H9 (cell line): Measurements from ENCODE around the gene RXFP3. TPM values are rescaled to one million over a fixed set of nuclear protein-coding genes. Genes with fewer than 3 reads are reported as not detected.

Source experiments
- DNase-seq: peaks from one replicate; pipeline ENCODE4 v3.0.0-alpha.2; 2017
- H2AFZ ChIP-seq: one replicate; pipeline ENCODE4 v1.6.1; 2013; ENCODE audit warnings: mild to moderate bottlenecking, low read length, control low read depth, moderate library complexity
- H2AK5ac ChIP-seq: 2 replicates; pipeline ENCODE4 v1.6.1; 2013; ENCODE audit warnings: low read length, control low read depth, mixed read lengths; ENCODE audit not compliant: insufficient read length
- H2BK120ac ChIP-seq: one replicate; pipeline ENCODE4 v1.6.1; 2013; ENCODE audit warnings: low read depth, mild to moderate bottlenecking, low read length, control low read depth, inconsistent platforms; ENCODE audit not compliant: poor library complexity, severe bottlenecking
- H2BK12ac ChIP-seq: 2 replicates; pipeline ENCODE4 v1.6.1; 2013; ENCODE audit warnings: low read length, control low read depth, mixed read lengths, low read depth; ENCODE audit not compliant: insufficient read length
- H2BK15ac ChIP-seq: 2 replicates; pipeline ENCODE4 v1.6.1; 2013; ENCODE audit warnings: low read depth, low read length, control low read depth
- H2BK20ac ChIP-seq: one replicate; pipeline ENCODE4 v1.6.1; 2013; ENCODE audit warnings: low read depth, mild to moderate bottlenecking, low read length, control low read depth, inconsistent platforms; ENCODE audit not compliant: poor library complexity, severe bottlenecking
- H2BK5ac ChIP-seq: 2 replicates; pipeline ENCODE4 v1.6.1; 2013; ENCODE audit warnings: low read length, control low read depth, mixed read lengths; ENCODE audit not compliant: insufficient read length
- H3K14ac ChIP-seq: 2 replicates; pipeline ENCODE4 v1.6.1; 2013; ENCODE audit warnings: low read length, control low read depth; ENCODE audit not compliant: insufficient read depth
- H3K18ac ChIP-seq: 2 replicates; pipeline ENCODE4 v1.6.1; 2013; ENCODE audit warnings: low read depth, mild to moderate bottlenecking, mixed read lengths, low read length, control low read depth; ENCODE audit not compliant: insufficient read length
- H3K23ac ChIP-seq: 2 replicates; pipeline ENCODE4 v1.6.1; 2013; ENCODE audit warnings: low read length, control low read depth, mixed read lengths, low read depth; ENCODE audit not compliant: insufficient read length
- H3K23me2 ChIP-seq: 2 replicates; pipeline ENCODE4 v1.6.1; 2013; ENCODE audit warnings: low read depth, mild to moderate bottlenecking, mixed read lengths, low read length, control low read depth; ENCODE audit not compliant: insufficient read length, poor library complexity, severe bottlenecking
- H3K27ac ChIP-seq: 2 replicates; pipeline ENCODE4 v1.5.1; 2013; ENCODE audit warnings: low read length, control low read depth, mixed read lengths, low read depth; ENCODE audit not compliant: insufficient read length
- H3K27me3 ChIP-seq: 2 replicates; pipeline ENCODE4 v1.6.1; 2013; ENCODE audit warnings: low read length, control low read depth, inconsistent platforms; ENCODE audit not compliant: insufficient read depth
- H3K4ac ChIP-seq: 2 replicates; pipeline ENCODE4 v1.6.1; 2013; ENCODE audit warnings: low read depth, mild to moderate bottlenecking, control low read depth, inconsistent platforms, low read length, moderate library complexity
- H3K4me1 ChIP-seq: 2 replicates; pipeline ENCODE4 v1.6.1; 2013; ENCODE audit warnings: low read length, control low read depth, inconsistent platforms; ENCODE audit not compliant: insufficient read depth
- H3K4me2 ChIP-seq: 2 replicates; pipeline ENCODE4 v1.6.1; 2013; ENCODE audit warnings: low read length, control low read depth, mixed read lengths; ENCODE audit not compliant: insufficient read length, insufficient read depth
- H3K56ac ChIP-seq: 2 replicates; pipeline ENCODE4 v1.6.1; 2013; ENCODE audit warnings: low read depth, mild to moderate bottlenecking, mixed read lengths, low read length, control low read depth; ENCODE audit not compliant: insufficient read length
- H3K79me1 ChIP-seq: 2 replicates; pipeline ENCODE4 v1.6.1; 2013; ENCODE audit warnings: low read depth, mild to moderate bottlenecking, moderate library complexity, low read length, control low read depth, inconsistent platforms; ENCODE audit not compliant: insufficient read depth, poor library complexity, severe bottlenecking
- H3K79me2 ChIP-seq: 2 replicates; pipeline ENCODE4 v1.6.1; 2013; ENCODE audit warnings: low read length, control low read depth, inconsistent platforms; ENCODE audit not compliant: insufficient read depth
- H3K9ac ChIP-seq: 2 replicates; pipeline ENCODE4 v1.6.1; 2013; ENCODE audit warnings: low read length, control low read depth, mixed read lengths; ENCODE audit not compliant: insufficient read length; ENCODE audit errors: extremely low read depth
- H3K9me3 ChIP-seq: one replicate; pipeline ENCODE4 v1.6.1; 2013; ENCODE audit warnings: low read depth, low read length, inconsistent platforms; ENCODE audit not compliant: control insufficient read depth
- H3T11ph ChIP-seq: one replicate; pipeline ENCODE4 v1.6.1; 2013; ENCODE audit warnings: mild to moderate bottlenecking, low read length, control low read depth, inconsistent platforms
- H4K20me1 ChIP-seq: one replicate; pipeline ENCODE4 v1.6.1; 2013; ENCODE audit not compliant: control insufficient read depth, insufficient read length, insufficient read depth
- H4K5ac ChIP-seq: 2 replicates; pipeline ENCODE4 v1.6.1; 2013; ENCODE audit warnings: low read depth, mild to moderate bottlenecking, mixed read lengths, low read length, control low read depth; ENCODE audit not compliant: insufficient read length
- H4K8ac ChIP-seq: replicated peaks from 2 replicates; pipeline ENCODE4 v1.6.1; 2013; ENCODE audit warnings: low read length, control low read depth, mixed read lengths, low read depth; ENCODE audit not compliant: insufficient read length
- H4K91ac ChIP-seq: 2 replicates; pipeline ENCODE4 v1.6.1; 2013; ENCODE audit warnings: low read depth, mild to moderate bottlenecking, moderate library complexity, mixed read lengths, low read length, control low read depth; ENCODE audit not compliant: insufficient read length
- H3K27ac Mint-ChIP-seq, 3 experiments: 2 replicates in 2 of 3; 3 replicates in 1 of 3; pipeline ENCODE4 v1.8.0; 2020 to 2021; ENCODE audit warnings: mixed read lengths in 3 of 3, mild to moderate bottlenecking in 1 of 3, moderate library complexity in 1 of 3
- H3K27me3 Mint-ChIP-seq: 2 replicates; pipeline ENCODE4 v1.8.0; 2021; ENCODE audit warnings: low read depth, mild to moderate bottlenecking, moderate library complexity, mixed read lengths
- H3K36me3 Mint-ChIP-seq, 3 experiments: 2 replicates in 2 of 3; 3 replicates in 1 of 3; pipeline ENCODE4 v1.8.0; 2020 to 2021; ENCODE audit warnings: low read depth in 3 of 3, mixed read lengths in 3 of 3; ENCODE audit not compliant: insufficient read depth in 1 of 3
- H3K4me1 Mint-ChIP-seq, 2 experiments: 2 replicates each; pipeline ENCODE4 v1.8.0; 2020; ENCODE audit warnings: mixed read lengths in 2 of 2
- H3K4me3 Mint-ChIP-seq, 2 experiments: 2 replicates in 1 of 2; 3 replicates in 1 of 2; pipeline ENCODE4 v1.8.0; 2020 to 2021; ENCODE audit warnings: mild to moderate bottlenecking in 2 of 2, mixed read lengths in 2 of 2, moderate library complexity in 1 of 2
- H3K9me3 Mint-ChIP-seq, 2 experiments: 2 replicates in 1 of 2; 3 replicates in 1 of 2; pipeline ENCODE4 v1.8.0; 2020; ENCODE audit warnings: mild to moderate bottlenecking in 2 of 2, mixed read lengths in 2 of 2, moderate library complexity in 1 of 2
- WGBS: extraction: QIAGEN DNeasy Blood & Tissue Kit; methylation state at CpG from one replicate; pipeline ENCODE4 v1.1.7; 2013; ENCODE audit warnings: missing lambda C conversion rate, low lambda C conversion rate, mixed read lengths; ENCODE audit not compliant: insufficient read length; ENCODE audit errors: extremely low coverage; 5-methylcytosine and 5-hydroxymethylcytosine counted together
- total RNA-seq: library from RNA; stranded (reverse); gene quantifications from 2 replicates; pipeline ENCODE4 v1.2.1, GENCODE V29; 2021
- TF ChIP-seq, protein P1 (sequence below): fragments of 200-600 bp; sonication (generic); conservative IDR thresholded peaks from 3 replicates; pipeline ENCODE4 v1.8.0; 2021; ENCODE audit warnings: antibody characterized with exemption, mild to moderate bottlenecking

RXFP3 gene
- total RNA-seq, 1 experiment from 2014 or later, result not detected

DNA sequence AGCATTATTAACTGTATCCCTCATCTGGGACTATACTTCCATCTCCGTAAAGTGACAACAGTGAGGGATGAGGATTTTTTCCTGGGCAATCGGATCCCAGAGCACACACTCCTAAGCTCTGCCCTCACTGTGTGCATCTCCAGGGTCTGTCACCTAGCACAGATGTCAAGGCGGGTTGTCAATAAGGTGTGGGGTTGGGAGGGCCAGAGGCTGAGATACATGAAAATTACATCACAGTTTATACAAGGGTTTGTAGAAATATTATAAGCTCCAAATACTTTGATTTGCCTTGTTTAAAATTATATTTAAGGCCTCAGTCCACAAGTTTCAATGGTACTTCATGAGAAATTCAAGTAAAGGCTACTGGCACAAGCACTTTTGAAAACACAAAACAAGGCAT, 48.9 kb upstream of the RXFP3 start:
- Histone ChIP-seq H3K4me1 (peaks cover 5% of the 10 kb centered on the region; the same call in 1 of the 2 replicates), H3K18ac (no peak overlapping the region), H4K91ac (no peak overlapping the region), H2BK120ac (no peak overlapping the region), H2AK5ac (no peak overlapping the region), H3K23me2 (peaks cover 7% of the 10 kb centered on the region), H2BK5ac (no peak overlapping the region), H3T11ph (no peak overlapping the region), H3K9me3 (no peaks in the 10 kb centered on the region), H4K20me1 (no peaks in the 10 kb centered on the region), H2BK20ac (no peak overlapping the region), H3K27ac (no peak overlapping the region), H3K23ac (no peak overlapping the region), H3K56ac (no peak overlapping the region), H2AFZ (no peak overlapping the region), H3K4ac (no peak overlapping the region), H4K8ac (no peak overlapping the region), H3K14ac (no peak overlapping the region), H2BK12ac (no peak overlapping the region), H3K27me3 (no peaks in the 10 kb centered on the region), H3K79me1 (no peaks in the 10 kb centered on the region), H3K9ac (no peak overlapping the region), H3K79me2 (no peaks in the 10 kb centered on the region; the same call in 1 of the 2 replicates), H3K4me2 (no peak overlapping the region), H4K5ac (no peak overlapping the region), H2BK15ac (no peak overlapping the region)
- TF ChIP-seq, protein P1, sequence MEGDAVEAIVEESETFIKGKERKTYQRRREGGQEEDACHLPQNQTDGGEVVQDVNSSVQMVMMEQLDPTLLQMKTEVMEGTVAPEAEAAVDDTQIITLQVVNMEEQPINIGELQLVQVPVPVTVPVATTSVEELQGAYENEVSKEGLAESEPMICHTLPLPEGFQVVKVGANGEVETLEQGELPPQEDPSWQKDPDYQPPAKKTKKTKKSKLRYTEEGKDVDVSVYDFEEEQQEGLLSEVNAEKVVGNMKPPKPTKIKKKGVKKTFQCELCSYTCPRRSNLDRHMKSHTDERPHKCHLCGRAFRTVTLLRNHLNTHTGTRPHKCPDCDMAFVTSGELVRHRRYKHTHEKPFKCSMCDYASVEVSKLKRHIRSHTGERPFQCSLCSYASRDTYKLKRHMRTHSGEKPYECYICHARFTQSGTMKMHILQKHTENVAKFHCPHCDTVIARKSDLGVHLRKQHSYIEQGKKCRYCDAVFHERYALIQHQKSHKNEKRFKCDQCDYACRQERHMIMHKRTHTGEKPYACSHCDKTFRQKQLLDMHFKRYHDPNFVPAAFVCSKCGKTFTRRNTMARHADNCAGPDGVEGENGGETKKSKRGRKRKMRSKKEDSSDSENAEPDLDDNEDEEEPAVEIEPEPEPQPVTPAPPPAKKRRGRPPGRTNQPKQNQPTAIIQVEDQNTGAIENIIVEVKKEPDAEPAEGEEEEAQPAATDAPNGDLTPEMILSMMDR, result no peak
- H3K4me3 Mint-ChIP-seq, result no peak overlapping the region
- H3K4me1 Mint-ChIP-seq, result peaks cover 37 to 43% of the 10 kb centered on the region in 2 experiments
- no peaks in the 10 kb centered on the region; a peak in 1 of 5 replicates for H3K9me3 Mint-ChIP-seq
- DNase-seq, result no peak
- peaks cover under 1% of the 10 kb centered on the region for H3K27me3 Mint-ChIP-seq
- WGBS, result no CpG with 5 or more reads among the region's 3 CpGs
- no peak overlapping the region for H3K27ac Mint-ChIP-seq
- H3K36me3 Mint-ChIP-seq, result no peaks in the 10 kb centered on the region; a peak in 1 of 7 replicates
